Common myeloid progenitor, CD34-positive (primary cell): Measurements from ENCODE around the gene KDM8.

ENCODE experiments used
- CTCF ChIA-PET: fragments of 350-600 bp; sonication (Branson Sonifier 250); formaldehyde crosslinking; loops from one replicate; lab custom pipeline; 2021; ENCODE audit warnings: antibody characterized with exemption; lab: Charles Lee
- POLR2A ChIA-PET: fragments of 350-600 bp; sonication (Branson Sonifier 250); formaldehyde crosslinking; loops from one replicate; lab custom pipeline; 2021; ENCODE audit warnings: antibody characterized with exemption; lab: Charles Lee
- DNase-seq, 3 donors: peaks; one replicate each; pipeline versions ENCODE4 v3.0.0 to v3.0.0-alpha.2; 2013
- H3K27ac ChIP-seq, 2 experiments: 1 replicate in 1 of 2; 2 replicates in 1 of 2; pipeline ENCODE4 v1.7.0; 2013; ENCODE audit warnings: inconsistent platforms in 2 of 2, low read length in 2 of 2, mild to moderate bottlenecking in 2 of 2, low read depth in 1 of 2, moderate library complexity in 1 of 2; ENCODE audit not compliant: severe bottlenecking in 2 of 2, insufficient read depth in 1 of 2, poor library complexity in 1 of 2
- H3K27me3 ChIP-seq, 5 experiments: replicated peaks in 2 of 5; 1 replicate in 3 of 5; 2 replicates in 2 of 5; pipeline versions ENCODE4 v1.6.1 to v1.7.0; 2013; ENCODE audit warnings: low read length in 4 of 5, mild to moderate bottlenecking in 2 of 5, moderate library complexity in 2 of 5, inconsistent platforms in 1 of 5; ENCODE audit not compliant: insufficient read depth in 5 of 5, control insufficient read depth in 4 of 5
- H3K36me3 ChIP-seq, 4 experiments: 1 replicate in 2 of 4; 2 replicates in 2 of 4; pipeline versions ENCODE4 v1.6.1 to v1.7.0; 2013; ENCODE audit warnings: low read length in 3 of 4, control low read depth in 1 of 4, mild to moderate bottlenecking in 1 of 4; ENCODE audit not compliant: control insufficient read depth in 4 of 4, insufficient read depth in 4 of 4
- H3K4me1 ChIP-seq, 4 experiments: 1 replicate in 3 of 4; 2 replicates in 1 of 4; pipeline versions ENCODE4 v1.6.1 to v1.7.1; 2013; ENCODE audit warnings: low read length in 3 of 4, mild to moderate bottlenecking in 3 of 4, control low read depth in 1 of 4, inconsistent platforms in 1 of 4, moderate library complexity in 1 of 4; ENCODE audit not compliant: control insufficient read depth in 4 of 4, insufficient read depth in 4 of 4; ENCODE audit errors: control extremely low read depth in 1 of 4
- H3K4me3 ChIP-seq, 7 experiments: 1 replicate in 4 of 7; 2 replicates in 3 of 7; pipeline versions ENCODE4 v1.5.1 to v1.7.0; 2013; ENCODE audit warnings: mild to moderate bottlenecking in 7 of 7, low read length in 6 of 7, moderate library complexity in 6 of 7, inconsistent platforms in 2 of 7, low read depth in 2 of 7, control low read depth in 1 of 7; ENCODE audit not compliant: insufficient read depth in 4 of 7, control insufficient read depth in 1 of 7; ENCODE audit errors: extremely low read depth in 1 of 7
- H3K9me3 ChIP-seq, 5 experiments: 1 replicate in 4 of 5; 2 replicates in 1 of 5; pipeline versions ENCODE4 v1.6.1 to v1.7.1; 2013; ENCODE audit warnings: low read length in 4 of 5, mild to moderate bottlenecking in 2 of 5, inconsistent platforms in 1 of 5, low read depth in 1 of 5, moderate library complexity in 1 of 5; ENCODE audit not compliant: control insufficient read depth in 4 of 5, insufficient read depth in 2 of 5; ENCODE audit errors: control extremely low read depth in 1 of 5
- WGBS: methylation state at CpG from one replicate; pipeline ENCODE4 v1.1.5; 2013; ENCODE audit not compliant: insufficient coverage; 5-methylcytosine and 5-hydroxymethylcytosine counted together

Gene KDM8

DNA sequence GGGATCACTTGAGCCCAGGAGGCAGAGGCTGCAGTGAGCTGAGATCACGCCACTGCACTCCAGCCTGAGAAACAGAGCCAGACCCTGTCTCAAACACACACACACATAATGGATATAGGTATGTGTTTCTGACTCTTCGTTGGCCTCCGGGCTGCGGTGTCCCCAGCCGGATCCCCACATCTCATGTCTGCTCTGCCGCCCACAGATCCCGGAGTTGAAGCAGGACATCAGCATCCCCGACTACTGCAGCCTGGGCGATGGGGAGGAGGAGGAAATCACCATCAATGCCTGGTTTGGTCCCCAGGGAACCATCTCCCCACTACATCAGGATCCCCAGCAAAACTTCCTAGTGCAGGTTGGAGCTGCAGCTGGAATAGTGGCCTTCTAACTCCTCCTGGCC, 15.4 kb downstream of the KDM8 start:
- 100% methylated on average over 5 of the region's 9 CpGs for WGBS
- no peaks in the 10 kb centered on the region for H3K27me3 ChIP-seq
- no peak overlapping the region for H3K4me3 ChIP-seq
- H3K36me3 ChIP-seq = peaks cover 0 to 51% (median 27%) of the 10 kb centered on the region in 4 experiments
- H3K27ac ChIP-seq = no peak overlapping the region
- ChIA-PET POLR2A (no interaction called here), CTCF (interaction anchor here (1.9 kb wide), 1 partner anchor 10 kb away, joined by 6 read pairs; no protein-coding TSS in a partner anchor)
- H3K4me1 ChIP-seq = no peaks in the 10 kb centered on the region
- no peaks in the 10 kb centered on the region for H3K9me3 ChIP-seq
- no peak for DNase-seq

GRCh38 chr16:27219161-27219560, 15.8 kb downstream of the KDM8 start:
- H3K4me1 ChIP-seq = no peaks in the 10 kb centered on the region
- no peak overlapping the region for H3K4me3 ChIP-seq
- 95% methylated on average over 8 of the region's 10 CpGs for WGBS
- POLR2A ChIA-PET = no interaction called here
- H3K36me3 ChIP-seq = peaks cover 0 to 54% (median 26%) of the 10 kb centered on the region in 4 experiments
- no peaks in the 10 kb centered on the region for H3K27me3 ChIP-seq
- no peak for DNase-seq
- no peak overlapping the region for H3K27ac ChIP-seq
- H3K9me3 ChIP-seq = no peaks in the 10 kb centered on the region
- CTCF ChIA-PET = interaction anchor here (1.9 kb wide), 1 partner anchor 10 kb away, joined by 6 read pairs; no protein-coding TSS in a partner anchor

- no peak overlapping the region for H3K4me3 ChIP-seq
- WGBS = 99% methylated on average over 9 of the region's 9 CpGs
- no peak overlapping the region for H3K27ac ChIP-seq
- POLR2A ChIA-PET = interaction anchor here (0.6 kb wide), 1 partner anchor 220 kb away, joined by 3 read pairs; no protein-coding TSS in a partner anchor
- CTCF ChIA-PET = no interaction called here
- no peaks in the 10 kb centered on the region for H3K27me3 ChIP-seq
- H3K36me3 ChIP-seq = peaks cover 0 to 53% (median 29%) of the 10 kb centered on the region in 4 experiments
- H3K9me3 ChIP-seq = no peaks in the 10 kb centered on the region
- no peaks in the 10 kb centered on the region for H3K4me1 ChIP-seq
- DNase-seq = no peak
These were observed 16.8 kb downstream of the KDM8 start for GRCh38 chr16:27220120-27220519.

DNA sequence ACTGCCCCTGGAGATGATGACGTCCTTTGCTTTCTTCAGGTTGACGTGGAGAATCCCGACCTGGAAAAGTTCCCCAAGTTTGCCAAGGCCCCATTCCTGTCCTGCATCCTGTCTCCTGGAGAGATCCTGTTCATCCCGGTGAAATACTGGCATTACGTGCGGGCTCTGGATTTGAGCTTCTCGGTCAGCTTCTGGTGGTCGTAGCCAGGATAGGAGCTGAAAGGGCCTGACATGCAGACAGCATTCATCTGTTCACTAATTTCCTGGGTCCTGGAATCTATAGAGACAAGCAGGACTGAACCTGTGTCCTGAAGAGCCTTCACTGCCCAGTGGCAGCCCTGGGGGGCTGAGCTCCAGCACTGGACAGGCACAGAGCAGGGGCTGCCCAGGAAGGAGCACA, 17.2 kb downstream of the KDM8 start:
- ChIA-PET POLR2A (interaction anchor here (0.6 kb wide), 1 partner anchor 220 kb away, joined by 3 read pairs; no protein-coding TSS in a partner anchor), CTCF (interaction anchor here (3.6 to 6.4 kb wide), 3 partner anchors 15 to 155 kb away, joined by 9 to 34 read pairs (median 17); no protein-coding TSS in a partner anchor)
- H3K36me3 ChIP-seq = peaks cover 0 to 53% (median 30%) of the 10 kb centered on the region in 4 experiments
- over 99% methylated on average over 8 of the region's 8 CpGs for WGBS
- H3K4me3 ChIP-seq = no peak overlapping the region
- no peak overlapping the region for H3K27ac ChIP-seq
- H3K4me1 ChIP-seq = peaks cover 0 to 3% (median 2%) of the 10 kb centered on the region in 4 experiments
- no peaks in the 10 kb centered on the region for H3K9me3 ChIP-seq
- no peaks in the 10 kb centered on the region for H3K27me3 ChIP-seq
- no peak for DNase-seq

GRCh38 chr16:27220991-27221390, 17.7 kb downstream of the KDM8 start:
- 97% methylated on average over 16 of the region's 16 CpGs for WGBS
- Histone ChIP-seq H3K27ac (no peak overlapping the region), H3K4me1 (peaks cover 0 to 8% (median 7%) of the 10 kb centered on the region in 4 experiments), H3K27me3 (no peaks in the 10 kb centered on the region), H3K4me3 (no peak overlapping the region), H3K36me3 (peaks cover 0 to 48% (median 26%) of the 10 kb centered on the region in 4 experiments), H3K9me3 (no peaks in the 10 kb centered on the region)
- no peak for DNase-seq
- ChIA-PET POLR2A (no interaction called here), CTCF (interaction anchor here (1.2 to 6.4 kb wide), 4 partner anchors 12 to 155 kb away, joined by 3 to 34 read pairs (median 13); no protein-coding TSS in a partner anchor)

DNA sequence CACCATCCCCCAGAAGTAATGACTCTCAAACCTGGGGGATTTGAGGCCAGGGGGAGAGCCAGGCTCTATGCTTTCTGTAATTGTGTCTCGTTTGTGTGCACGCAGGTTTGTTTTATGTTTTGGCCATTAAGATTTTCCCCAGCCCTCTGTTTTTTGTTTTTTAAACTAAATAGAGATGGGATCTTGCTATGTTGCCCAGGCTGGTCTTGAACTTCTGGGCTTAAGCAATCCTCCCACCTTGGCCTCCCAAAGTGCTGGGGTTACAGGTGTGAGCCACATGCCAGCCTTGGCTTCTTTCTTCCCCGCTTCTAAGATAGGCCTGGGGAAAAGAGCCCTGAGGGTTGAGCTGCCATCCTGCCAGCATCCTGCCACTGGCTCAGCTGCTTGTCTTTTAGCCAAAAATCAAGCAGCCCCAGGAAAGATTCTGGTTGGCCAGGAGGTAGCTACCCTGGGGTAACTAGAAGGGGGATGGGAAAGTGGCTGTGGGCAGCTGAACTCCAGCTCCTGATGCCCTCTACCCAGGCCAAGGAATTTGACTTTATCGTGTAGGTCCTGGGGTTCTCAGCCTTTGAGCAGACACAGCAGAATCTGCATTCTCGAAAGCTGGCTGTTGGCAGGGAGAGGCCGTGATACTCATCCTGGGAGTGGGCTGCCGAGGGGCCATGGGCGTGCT, 18.4 kb downstream of the KDM8 start:
- Histone ChIP-seq H3K27me3 (no peaks in the 10 kb centered on the region), H3K36me3 (peaks cover 0 to 48% (median 24%) of the 10 kb centered on the region in 4 experiments), H3K4me3 (no peak overlapping the region), H3K4me1 (peaks cover 0 to 14% (median 11%) of the 10 kb centered on the region in 4 experiments), H3K9me3 (no peaks in the 10 kb centered on the region), H3K27ac (no peak overlapping the region)
- ChIA-PET POLR2A (no interaction called here), CTCF (interaction anchor here (1.2 to 6.4 kb wide), 7 partner anchors 12 to 238 kb away, joined by 3 to 34 read pairs (median 9); no protein-coding TSS in a partner anchor)
- DNase-seq = no peak
- WGBS = 100% methylated on average over 8 of the region's 8 CpGs
